Epidermal melanocyte (primary cell): ENCODE measurements around the gene NSD2.
"Not testable (repeated sequence)": the region's sequence is repeated elsewhere in the genome, so short reads cannot be mapped to it uniquely, and the experiment has no call there.

Source experiments
- DNase-seq: peaks from one replicate; pipeline ENCODE4 v3.0.0; 2011; ENCODE audit warnings: low spot score; ENCODE audit not compliant: insufficient read length

Gene NSD2

DNA sequence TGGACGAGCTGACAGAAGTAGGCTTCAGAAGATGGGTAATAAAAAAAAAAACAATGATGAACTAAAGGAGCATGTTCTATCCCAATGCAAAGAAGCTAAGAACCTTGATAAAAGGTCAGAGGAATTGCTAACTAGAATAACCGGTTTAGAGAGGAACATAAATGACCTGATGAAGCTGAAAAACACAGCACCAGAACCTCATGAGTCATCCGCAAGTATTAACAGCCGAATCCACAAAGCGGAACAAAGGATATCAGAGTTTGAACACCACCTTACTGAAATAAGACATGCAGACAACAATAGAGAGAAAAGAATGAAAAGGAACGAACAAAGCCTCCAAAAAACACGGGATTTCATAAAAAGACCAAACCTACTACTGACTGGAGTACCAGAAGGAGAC, 127.1 kb downstream of the NSD2 start:
- DNase-seq = no peak

DNA sequence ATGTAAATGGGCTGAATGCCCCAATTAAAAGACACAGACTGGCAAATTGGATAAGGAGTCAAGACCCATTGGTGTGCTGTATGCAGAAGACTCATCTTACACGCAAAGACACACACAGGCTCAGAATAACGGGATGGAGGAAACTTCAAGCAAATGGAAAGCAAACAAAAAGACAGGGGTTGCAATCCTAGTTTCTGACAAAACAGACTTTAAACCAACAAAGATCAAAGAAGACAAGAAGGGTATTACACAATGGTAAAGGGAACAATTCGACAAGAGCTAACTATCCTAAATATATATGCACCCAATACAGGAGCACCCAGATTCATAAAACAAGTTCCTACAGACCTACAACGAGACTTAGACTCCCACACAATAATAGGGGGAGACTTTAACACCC, 128.1 kb downstream of the NSD2 start:
- DNase-seq = not testable (repeated sequence)

DNA sequence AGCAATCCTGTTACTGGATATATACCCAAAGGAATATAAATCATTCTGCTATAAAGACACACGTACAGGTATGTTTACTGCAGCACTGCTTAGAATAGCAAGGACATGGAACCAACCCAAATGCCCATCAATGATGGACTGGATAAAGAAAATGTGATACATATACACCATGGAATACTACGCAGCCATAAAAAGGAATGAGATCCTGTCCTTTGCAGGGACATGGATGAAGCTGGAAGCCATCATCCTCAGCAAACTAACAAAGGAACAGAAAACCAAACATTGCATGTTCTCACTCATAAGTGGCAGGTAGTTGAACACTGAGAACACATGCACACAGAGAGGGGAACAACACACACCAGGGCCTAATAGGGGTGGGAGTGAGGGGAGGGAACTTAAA, 132.2 kb downstream of the NSD2 start:
- DNase-seq = not testable (repeated sequence)

DNA sequence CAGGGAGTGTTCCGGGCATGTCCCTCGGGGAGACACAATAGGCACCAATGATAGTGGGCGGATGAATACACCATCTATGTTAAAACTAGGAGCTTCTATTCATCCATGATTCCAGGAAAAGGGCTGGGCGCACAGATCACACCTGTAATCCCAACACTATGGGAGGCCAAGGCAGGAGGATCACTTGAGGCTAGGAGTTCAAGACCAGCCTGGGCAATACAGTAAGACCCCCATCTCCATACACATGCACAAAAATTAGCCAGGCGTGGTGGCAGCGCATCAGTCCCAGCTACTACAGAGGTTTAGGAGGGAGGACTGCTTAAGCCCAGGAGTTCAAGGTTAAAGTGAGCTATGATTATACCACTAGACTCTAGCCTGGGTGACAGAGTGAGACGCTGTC, 135.2 kb downstream of the NSD2 start:
- no peak for DNase-seq

DNA sequence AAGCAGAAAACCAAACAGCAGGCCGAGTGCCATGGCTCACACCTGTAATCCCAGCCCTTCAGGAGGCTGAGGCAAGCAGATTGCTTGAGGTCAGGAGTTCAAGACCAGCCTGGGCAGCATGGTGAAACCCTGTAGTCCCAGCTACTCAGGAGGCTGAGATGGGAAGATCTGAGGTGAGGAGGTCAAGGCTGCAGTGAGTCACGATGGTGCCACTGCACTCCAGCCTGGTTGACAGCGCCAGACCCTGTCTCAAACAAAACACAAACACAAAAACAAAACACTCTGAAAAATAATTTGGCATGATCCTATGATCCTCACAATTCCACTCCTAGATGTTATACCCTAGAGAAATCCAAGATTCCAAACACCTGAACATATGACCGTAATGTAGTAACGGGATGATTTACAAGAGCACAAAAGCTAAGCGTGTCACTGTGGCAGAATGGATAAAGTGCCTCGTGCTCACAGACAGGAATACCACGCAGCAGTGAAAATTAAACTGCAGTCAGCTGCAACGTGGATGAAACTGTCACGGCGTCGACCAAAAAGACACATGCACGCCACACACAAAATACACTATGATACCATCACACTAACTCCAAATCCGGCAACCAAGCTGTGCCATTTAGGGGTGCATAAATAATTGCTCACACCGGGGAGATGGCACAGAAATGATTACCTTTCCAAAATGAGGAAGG, 135.9 kb downstream of the NSD2 start:
- DNase-seq = no peak

DNA sequence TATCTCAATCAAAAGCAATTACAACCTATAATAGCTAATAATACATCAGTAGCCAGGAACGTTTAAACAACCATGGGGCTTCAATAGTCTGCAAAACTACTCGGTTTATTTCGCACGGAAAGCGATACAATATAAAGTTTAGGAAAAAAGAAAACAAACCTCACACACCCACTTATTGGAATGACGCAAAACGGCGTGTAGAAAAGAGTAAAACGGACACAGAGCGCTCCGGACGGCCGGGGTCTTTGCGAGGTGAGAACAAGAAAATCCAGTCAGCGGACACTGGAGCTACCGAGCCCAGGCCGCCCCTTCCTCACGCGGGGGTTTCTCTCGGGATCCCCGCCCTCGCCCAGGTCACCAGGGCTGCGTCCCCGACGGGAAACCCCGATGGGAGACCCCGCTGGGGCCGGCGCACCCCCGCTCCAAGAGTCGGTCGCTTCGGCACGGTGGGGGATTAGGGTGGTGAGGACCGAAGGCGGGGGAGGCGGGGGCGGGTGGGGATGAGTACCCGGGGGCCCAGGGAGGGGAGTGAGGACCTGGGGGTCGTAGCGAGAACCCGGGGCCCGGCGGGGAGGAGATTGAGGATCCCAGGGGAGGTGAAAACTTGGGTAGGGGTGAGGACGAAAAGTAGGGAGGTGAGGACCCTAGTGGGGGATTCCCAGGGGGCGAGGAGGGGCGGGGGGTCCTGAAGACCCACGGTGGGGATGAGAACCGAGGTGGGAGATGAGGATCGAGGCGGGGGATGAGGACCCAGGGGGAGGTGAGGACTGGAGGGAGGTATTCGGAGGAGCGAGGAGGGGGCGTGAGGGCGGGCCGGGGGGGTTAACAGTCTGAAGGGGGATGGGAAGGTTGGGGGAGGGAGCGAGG, 136.8 kb downstream of the NSD2 start:
- DNase-seq = no peak

DNA sequence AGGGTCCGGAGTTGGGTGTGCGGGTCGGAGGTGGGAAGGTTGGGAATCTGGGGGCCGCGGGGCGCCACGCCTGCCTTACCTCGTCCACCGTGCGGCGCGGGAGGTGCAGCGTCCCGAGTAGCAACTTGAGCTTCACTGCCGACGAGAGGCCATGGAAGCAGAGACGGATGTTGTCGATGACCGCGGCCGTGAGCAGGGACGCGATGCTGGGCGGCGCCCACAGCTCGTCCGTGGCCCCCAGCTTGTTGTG, 137.4 kb downstream of the NSD2 start:
- DNase-seq = no peak

DNA sequence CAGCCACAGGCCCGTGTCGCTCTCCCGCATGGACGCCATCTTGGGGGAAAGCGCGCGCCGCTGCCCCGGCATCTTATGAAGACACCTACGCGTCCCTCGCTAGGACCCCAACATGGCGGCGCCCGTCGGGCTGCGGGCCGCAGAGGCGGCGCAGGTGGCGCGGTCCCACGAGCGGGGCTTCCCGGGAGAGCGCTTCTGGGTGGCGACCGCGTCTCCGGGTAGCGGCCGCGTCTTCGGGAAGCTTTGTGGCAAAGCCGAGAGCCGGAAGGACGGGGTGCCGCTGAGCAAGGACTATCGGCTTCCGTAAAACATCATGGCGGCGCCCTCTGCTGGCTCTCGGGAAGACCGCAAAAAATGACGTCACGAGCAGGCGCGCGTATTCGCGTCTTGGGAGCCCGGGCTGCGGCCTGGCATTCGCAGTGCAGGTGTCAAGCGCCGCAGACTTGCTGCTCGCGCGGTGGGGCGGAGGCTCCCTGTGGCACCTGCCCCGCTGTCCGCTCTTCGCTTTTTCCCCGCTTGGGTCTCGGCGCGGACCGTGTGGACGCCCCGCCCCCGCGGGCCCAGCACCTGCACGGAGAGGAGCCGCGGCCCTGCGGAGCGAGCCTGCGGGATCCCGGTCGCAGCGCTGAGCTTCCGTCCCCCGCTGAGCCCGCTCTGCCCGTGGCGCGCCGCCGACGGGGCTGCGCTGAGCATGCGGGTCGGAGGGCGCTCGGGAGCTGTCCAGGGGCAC, 137.9 kb downstream of the NSD2 start, which contains the start of gene NELFA:
Gene NELFA, minus strand, starts transcription at position 54 of the 730 bp plus-strand sequence. Its CDS starts 15 bp downstream, at position 39.
- peak; percentile 80 for DNase-seq

DNA sequence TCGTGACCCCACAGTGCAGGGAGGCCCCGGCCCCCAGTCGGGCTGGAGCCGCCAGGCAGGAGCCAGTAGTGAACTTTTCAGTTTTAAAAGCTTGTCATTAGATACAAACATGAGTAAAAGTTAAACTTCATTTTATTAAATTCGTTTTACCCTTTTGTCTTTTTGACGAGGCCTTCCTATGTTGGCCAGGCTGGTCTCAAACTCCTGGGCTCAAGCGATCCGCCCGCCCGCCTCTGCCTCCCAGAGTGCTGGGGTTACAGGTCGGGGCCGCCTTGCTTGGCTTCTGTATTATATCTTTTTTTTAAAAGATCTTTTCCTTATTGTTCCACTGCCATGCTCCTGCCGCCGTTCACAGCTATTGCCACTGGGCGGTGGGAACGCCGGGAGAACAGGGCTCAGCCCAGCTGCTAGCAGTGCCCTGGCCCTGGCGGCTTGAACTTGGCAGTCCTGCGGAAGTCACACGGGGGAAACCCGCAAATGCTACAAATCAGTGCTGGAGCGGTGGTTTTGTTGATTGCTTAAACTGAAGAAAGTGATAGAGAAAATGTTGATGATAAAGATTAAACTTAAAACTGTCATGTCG, 138.5 kb downstream of the NSD2 start:
- DNase-seq = peak; percentile 81

DNA sequence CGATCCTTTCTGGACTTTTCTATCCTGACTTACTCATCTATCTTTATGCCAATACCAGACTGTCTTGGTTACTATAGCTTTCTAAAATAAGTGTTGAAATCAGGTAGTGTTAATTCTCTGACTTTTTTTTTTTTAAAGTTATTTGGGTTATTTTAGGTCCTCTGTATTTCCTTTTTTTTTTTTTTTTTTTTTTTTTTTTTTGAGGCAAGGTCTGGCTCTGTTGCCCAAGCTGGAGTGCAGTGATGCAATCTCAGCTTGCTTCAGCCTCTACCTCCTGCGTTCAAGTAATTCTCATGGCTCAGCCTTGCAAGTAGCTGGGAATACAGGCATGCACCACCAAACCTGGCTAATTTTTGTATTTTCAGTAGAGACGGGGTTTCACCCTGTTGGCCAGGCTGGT, 140.4 kb downstream of the NSD2 start:
- no peak for DNase-seq

DNA sequence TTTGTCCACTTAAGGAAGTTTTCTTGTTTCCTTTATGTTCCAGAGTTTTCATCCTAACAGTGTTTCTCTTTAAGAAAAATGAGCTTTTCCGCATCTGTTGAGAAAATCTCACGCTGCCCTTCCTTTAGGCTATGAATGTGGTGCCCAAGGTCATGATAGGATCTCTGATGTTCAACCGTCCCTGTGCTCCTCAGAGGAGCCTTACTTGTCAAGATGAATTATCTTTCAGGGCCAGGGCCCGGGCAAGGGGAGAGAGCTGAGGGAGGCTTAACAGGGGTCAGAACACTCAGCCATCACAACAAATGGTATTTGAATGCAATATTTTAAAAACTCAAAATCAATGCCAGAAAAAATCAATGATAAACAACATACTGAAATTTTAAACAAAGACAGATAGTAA, 143.8 kb downstream of the NSD2 start:
- no peak for DNase-seq

DNA sequence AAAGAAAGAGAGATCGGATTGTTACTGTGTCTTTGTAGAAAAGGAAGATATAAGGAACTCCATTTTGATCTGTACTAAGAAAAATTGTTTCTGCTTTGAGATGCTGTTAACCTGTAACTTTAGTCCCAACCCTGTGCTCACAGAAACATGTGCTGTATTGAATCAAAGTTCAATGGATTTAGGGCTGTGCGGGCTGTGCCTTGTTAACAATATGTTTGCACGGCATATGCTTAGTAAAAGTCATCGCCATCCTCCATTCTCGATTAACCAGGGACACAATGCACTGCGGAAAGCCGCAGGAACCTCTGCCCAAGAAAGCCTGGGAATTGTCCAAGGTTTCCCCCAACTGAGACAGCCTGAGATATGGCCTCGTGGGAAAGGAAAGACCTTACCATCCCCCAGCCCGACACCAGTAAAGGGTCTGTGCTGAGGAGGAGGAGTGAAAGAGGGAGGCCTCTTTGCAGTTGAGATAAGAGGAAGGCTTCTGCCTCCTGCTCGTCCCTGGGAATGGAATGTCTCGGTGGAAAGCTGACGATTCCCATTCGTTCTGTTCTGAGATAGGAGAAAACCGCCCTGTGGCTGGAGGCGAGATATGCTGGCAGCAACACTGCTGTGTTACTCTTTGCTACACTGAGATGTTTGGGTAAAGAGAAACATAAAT, 150.3 kb downstream of the NSD2 start:
- DNase-seq = not testable (repeated sequence)

DNA sequence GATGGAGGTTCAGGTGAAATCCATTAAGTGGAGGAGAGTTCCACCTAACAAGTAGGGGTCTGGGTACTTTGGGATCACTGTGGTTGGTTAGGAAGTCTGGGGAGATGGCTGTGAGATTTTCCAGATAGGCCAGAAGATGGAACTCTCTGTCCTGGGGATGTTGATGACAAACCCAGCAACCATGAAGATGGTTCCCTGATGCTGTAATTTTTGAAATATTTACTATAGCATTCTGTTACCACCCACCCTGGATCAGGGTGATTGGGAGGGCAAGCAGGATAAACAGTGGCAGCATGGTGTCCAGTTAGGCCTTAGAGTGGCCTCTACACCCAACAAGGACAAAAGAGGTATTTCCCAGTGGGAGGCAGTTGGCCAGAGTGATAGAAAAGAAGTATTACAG, 153.5 kb downstream of the NSD2 start:
- no peak for DNase-seq

DNA sequence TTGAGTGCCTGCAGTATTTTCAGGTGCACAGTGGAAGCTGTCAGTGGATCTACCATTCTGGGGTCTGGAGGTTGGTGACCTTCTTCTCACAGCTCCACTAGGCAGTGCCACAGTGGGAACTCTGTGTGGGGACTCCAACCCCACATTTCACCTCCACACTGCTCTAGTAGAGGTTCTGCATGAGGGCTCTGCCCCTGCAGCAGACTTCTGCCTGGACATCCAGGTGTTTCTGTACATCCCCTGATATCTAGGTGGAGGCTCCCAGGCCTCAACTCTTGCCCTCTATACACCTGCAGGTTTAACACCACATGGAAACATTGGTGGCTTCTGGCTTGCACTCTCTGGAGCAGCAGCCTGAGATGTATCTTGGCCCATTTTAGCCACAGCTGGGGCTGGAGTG, 154.6 kb downstream of the NSD2 start:
- DNase-seq = no peak

DNA sequence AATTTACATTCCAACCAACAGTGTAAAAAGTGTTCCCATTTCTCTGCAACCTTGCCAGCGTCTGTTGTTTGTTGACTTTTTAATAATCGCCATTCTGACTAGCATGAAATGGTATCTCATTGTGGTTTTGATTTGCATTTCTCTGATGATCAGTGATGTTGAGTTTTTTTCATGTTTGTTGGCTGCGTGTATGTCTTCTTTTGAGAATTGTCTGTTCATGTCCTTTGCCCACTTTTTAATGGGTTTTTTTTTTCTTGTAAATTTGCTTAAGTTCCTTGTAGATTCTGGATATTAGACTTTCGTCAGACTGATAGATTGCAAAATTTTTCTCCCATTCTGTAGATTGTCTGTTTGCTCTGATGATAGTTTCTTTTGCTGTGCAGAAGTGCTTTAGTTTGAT, 155.9 kb downstream of the NSD2 start:
- DNase-seq = not testable (repeated sequence)

DNA sequence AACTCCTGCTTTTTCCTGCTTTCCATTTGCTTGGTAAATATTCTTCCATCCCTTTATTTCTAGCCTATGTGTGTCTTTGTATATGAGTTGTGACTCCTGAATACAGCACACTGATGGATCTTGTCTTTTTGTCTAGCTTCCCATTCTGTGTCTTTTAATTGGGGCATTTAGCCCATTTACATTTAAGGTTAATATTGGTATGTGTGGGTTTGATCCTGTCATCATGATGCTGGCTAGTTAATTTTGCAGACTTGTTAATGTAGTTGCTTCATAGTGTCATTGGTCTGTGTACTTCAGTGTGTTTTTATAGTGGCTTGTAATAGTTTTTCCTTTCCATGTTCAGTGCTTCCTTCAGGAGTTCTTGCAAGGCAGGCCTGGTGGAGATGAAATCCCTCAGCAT, 160.0 kb downstream of the NSD2 start:
- DNase-seq = not testable (repeated sequence)
